Stimulated activated CD4-positive, alpha-beta T cell treated with anti-CD3 and anti-CD28 coated beads, Interleukin-1b, Interleukin-23, amount 100 ng/mL, for 48 hours (primary cell): ENCODE measurements around the gene MED27.

Experiments used
- DNase-seq: peaks from one replicate; pipeline ENCODE4 v3.0.0-alpha.2; 2020

MED27 gene

DNA sequence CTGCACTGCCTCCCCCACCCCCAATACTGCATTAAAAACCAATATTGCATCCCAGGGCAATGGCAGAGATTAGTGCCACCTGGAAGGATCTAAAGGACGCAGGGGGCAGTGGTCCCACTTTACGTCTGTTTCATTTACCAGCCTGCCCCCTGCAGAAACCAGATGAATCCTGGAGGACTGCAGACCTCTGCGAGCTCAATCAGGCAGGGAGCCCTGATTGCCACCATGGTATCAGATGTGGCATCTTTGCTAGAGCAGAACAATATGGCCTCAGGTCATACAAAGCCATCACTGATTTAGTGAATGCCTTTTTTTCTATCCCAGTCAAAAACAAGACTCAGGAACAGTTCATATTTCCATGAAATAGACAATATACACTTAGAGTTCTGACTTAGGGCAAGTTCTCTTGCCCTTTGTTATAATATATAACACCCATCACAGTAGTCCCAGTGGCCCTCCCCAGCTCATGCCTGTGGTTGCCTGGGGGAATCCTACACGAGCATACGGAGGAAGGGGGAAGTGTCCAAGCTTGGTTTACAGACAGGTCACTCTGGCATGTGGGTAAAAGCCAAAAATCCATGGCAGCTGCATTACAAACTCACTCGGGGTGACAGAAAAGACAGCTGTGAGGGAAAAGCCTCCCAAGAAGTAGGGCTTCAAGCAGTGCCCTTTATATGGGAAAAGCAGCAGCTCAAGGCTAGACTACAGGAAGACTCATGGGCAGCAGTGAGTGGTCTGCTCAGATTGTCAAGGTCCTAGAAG lies 85.1 kb downstream of the MED27 start:
- no peak for DNase-seq

DNA sequence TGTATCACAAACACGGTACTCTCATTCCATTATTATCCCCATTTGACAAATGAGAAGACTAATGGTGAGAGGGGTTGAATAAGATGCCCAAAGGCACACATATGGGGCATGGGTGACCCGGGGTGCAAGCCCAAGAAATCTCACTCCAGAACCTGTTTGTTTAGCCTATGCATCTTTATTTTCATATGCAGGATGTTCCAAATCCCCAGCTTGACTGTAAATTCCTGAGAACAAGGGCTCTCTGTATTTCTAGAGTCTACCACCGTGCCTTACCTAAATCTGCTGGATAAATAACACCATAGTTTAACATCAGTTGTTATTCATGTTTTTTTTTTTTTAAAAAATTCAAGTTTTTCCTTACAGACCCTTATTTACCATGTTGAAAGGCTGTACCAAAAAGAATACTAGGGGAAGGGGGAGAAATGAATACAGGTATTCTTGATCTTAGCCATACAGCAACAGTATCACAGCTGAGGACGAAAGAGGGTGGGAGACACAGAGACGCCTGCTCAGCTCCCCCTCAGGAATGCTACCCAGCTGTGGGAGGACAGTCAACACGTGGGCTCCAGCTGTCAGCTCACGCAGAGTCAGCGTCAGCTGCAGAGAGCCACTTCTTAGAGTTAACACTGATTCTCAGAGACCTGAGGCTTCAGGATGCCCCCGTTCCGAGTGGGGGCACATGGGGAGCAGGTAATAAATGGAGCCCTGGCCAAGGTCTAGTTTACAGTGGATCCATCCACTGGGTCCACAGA lies 86.6 kb downstream of the MED27 start:
- DNase-seq = no peak

DNA sequence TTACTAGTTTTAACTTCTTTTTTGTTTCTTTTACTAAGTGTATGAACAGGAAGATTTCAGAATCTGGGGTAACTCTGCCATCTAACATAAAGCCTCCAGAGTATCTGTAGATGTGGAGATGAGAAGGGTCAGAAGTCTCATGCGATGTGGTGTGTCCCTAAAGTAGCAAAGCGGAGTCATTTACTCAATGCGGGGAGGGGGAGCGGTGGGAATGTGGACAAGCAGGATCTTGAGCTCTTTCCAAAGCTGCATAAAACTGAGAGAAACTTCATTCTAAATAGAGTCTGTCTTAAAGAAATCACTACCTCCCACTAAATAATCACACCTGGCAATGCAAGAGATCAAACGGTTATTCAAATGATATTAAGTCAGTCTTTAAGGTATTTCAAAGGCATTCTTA lies 92.4 kb downstream of the MED27 start:
- no peak for DNase-seq

DNA sequence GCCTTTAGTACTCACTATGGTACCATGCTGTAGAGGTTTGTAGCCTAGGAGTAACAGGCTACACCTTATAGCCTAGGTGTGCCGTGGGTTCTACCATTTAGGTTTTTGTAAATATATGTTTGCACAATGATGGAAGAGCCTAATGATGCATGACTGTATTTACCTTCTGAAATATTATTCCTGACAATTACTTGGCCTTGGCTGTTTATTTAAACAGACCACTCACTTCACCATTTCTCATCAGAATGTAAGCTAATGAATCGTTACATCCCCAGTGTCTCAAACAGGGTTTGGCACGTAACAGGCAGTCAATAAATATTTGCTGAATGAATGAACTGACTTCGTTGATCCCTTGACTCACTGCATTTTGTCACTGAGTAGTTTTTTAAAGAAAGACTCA lies 93.1 kb downstream of the MED27 start:
- DNase-seq = no peak

DNA sequence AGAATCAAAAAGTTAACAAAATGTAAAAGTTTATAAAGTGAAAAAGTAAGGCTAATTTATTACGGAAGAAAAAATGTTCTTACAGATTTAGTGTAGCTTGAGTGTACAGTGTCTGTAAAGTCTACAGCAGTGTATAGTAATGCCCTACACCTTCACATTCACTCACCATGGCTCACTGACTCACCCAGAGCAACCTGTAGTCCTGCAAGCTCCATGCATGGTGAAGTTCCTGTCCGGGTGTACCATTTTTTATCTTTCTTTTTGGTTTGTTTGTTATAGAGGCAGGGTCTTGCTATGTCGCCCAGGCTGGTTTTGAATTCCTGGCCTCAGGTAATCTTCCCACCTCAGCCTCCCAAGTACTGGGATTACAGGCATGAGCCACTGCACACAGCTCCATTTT lies 93.6 kb downstream of the MED27 start:
- no peak for DNase-seq

DNA sequence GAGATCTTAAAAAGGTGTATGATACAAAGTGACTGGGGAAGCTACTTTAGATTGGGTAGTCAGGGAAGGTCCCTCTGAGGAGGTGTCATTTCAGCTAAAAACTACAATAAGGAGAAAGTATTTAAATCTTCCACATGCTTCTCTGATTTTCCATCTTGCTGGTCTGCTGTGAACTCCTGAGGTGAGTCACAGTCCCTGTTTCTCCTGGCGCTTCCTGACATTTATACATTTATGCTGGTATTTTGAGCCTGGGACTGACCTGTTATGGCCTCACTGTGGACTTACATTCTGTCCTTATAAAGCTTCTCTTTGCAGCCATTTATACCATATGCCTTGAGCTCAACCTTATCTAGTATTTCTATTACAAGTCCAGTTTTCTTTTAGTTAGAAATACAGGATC lies 95.1 kb downstream of the MED27 start:
- DNase-seq = no peak

DNA sequence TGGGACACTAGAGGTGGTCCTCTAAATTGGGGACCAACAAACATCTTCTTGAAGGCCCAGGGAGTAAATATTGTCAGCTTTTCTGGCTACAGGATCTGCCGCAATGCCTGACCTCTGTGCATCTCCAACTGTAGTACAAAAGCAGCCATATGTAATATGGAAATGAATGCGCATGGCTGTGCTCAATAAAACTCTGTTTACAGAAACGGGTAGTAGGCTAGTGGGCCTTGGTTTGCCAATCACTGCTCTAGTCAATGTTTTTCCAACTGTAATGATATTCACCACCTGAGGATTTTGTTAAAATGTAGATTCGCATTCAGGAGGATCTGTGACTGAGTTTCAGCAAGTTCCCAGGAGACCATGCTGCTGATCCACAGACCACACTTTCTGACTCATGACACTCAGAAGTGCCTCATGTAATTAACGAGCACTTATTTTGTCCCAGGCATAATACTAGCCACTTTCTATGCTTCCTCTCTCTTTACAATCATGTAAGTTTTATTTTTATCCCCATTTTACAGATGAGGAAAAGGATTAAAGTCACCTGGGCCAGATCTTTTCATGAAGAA lies 96.9 kb downstream of the MED27 start:
- no peak for DNase-seq

DNA sequence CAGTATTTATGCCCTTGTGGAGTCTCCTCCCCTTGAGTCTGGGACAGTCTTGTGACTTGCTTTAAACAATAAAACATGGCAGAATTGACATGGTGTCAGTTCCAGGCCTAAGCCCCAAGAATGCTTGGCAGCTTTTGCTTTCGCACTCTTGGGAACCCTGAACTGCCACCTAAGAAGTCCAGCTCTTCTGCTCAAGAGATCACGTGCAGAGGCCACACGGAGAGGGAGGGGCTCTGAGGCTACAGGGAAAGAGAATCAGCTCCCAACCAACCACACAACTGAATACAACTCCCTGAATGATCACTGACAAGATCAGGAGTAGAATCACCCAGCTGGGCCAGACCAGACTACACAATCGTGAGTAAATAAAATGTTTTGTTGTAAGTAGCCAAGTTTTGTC lies 97.6 kb downstream of the MED27 start:
- no peak for DNase-seq

DNA sequence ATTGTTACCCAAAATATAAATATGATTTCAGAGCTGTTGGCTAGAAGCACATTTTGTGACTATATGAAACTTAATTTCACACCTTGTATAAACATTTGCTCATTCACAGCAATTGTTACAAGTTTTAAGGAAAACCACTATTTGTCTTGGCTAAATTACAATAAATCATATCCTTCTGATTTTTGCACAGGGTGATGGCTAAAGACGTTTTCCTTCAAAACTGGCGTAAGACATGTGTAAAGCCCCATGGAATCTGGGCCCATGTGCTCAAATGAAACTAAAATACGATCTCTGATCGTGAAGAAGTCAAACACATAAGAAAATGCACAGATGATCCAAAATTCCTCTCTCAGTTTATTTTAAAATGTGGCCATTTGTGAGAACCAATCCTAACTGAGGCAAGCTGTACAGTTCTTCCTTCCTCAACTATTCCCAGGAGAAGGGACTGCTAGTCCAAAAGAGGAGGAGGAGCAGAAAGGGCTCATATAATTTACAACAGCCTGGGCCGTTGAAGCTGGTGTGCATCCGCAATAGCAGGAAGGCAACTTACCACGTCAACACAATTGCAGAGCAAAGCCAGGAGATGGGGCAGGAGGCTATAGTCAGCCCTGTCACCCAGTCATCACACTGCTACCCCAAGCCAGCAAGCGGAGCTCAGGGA lies 98.4 kb downstream of the MED27 start:
- DNase-seq = no peak

DNA sequence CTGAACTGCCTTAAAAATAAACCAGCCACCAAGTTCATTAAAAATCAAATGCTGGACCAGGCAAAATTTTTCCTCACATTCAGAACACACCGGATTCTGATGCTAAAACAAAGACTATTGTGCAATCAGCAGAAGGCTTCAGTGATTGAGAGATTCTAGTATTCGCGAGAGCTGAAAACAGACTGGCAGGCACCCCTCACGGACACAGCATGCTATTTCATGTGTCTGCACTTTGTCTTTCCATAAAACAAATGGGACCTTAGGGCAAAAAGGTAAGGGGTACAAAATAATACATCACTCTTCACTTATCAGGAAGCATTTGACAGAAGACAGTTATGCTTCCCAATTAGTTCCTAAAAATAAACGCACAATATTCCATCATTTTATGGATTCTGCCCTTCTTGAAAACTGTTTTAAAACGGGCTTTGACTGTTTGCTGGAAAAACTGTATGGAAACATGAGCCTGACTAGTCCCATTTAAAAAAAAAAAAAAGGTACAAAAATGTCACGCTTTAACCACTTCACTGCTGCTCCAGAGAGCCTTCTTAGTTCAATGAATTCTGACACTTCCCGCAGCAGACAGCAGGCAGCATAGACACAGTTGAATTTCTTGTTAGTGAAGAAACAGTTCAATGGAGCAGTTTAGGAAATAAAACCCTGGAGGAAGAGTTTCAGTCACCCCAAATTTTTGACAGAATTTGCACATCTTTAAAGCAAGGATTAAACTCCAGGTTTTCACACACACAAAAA lies 99.2 kb downstream of the MED27 start:
- no peak for DNase-seq

DNA sequence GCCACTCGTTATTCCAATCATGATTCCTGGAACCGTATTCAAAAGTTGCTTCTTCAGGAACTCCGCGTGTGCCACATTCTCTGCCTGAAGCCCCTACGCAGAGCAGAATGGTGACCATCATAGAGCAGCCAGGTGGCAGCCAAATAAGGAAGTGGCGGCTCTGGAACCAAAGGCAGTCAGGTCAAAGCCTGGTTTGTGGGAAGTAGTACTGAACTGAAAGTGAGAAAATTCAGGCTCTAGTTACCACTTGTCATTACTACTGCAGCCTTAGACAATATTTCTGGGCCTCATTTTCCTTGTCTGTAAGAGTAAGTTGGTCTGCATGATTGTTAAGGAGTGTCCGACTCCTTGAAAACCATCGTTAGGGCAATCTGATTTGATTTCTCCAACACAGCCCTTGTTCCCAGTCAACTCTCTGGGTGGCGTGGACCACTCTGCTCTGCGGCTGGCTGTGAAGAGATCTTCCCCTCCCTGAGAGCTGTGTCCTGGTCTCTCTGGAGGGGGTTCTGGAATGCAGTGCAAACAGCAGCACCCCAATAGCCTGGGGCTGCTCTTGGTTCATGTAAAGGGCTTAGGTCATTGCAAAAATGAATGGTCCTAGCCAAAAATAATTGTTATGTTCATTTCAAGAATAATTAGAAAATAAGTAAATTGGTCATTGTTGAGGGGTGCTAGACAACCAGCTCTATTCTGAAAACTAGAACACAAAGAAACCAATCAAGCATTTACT lies 102.4 kb downstream of the MED27 start:
- no peak for DNase-seq

DNA sequence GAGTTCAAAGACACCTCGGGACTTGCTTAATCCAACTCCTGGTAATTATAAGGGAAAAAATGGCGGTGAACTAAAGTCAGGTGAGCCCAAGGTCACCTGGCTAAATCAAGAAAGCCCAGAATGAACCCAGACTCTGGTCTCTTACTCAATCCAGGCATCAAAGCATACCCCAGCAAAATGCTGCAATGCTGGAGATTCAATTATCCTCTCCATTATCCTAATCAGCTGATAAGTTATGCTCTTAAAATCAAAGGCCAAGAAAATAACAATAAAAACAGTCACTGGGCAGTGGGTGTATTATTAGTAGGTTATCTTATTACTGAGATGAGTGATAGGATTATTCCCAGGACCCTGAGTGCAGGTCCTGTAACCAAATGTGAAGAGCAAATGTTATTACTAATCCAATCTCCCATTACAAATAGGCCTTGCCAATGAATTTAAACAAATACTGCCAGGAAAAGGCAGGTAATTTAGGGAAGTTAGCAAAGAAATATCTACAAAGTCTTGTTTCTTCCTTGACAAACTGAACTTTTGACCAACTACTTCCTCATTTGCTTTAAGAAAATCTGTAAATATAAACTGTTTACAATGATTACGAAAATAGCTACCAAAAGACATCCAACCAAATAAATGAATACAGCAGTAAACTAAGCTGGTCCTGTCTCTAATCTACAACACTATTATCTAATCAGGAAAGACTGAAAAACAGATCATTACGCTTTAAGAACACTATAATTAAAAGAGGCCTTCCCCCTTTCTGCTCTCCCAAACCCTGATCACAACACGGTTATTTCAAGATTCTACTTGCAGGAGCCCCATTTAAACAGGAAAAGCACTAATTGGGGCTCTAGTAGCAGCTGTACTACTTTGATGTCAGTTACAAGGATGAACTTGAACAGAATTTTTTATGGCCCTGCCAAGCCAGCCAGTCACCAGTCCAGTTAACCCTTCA lies 103.2 kb downstream of the MED27 start:
- DNase-seq = no peak

DNA sequence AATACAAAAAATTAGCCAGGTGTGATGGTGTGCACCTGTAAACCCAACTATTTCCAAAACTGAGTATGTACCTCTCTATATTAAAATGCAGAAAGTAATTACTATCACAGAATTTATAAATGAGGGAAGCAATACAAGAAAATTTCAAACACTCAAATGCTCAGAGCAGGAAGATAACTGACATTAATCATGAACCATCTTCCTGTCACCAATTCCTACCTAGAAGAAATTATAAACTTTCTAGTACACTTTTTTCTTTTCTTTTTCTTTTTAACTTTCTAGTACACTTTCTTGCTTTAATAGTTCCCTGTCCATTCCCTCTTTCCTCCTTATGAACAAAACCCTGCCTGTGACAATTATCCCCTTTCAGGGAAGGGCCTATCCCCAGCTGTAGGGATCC lies 106.8 kb downstream of the MED27 start:
- DNase-seq = no peak

DNA sequence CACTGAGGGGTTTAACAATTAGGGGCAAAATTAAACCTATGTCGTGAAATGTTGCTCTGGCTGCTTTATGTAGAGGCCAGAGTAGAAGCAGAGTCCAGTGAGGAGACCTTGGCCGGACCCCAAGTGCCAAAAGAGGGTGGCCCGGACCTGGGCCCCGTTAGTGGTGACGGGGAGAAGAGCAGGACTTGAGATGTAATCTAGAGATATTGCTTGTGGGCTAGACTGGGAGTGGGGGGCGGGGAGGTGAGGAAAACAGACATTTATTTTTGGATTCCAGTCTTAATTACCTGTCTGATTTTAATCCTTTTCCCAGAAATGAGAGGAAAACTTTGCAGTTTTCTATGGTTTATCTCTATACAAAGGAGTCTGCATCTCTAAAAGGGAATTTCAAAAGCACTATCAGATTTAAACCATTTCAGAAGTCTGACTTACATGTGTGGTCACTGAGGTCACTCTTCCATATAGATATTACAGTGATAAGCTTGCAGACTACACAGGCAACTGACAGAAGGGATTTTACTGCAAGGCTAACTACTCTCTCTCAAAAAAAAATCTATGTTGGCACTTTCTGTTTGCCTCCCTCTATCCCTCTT lies 108.1 kb downstream of the MED27 start:
- no peak for DNase-seq

DNA sequence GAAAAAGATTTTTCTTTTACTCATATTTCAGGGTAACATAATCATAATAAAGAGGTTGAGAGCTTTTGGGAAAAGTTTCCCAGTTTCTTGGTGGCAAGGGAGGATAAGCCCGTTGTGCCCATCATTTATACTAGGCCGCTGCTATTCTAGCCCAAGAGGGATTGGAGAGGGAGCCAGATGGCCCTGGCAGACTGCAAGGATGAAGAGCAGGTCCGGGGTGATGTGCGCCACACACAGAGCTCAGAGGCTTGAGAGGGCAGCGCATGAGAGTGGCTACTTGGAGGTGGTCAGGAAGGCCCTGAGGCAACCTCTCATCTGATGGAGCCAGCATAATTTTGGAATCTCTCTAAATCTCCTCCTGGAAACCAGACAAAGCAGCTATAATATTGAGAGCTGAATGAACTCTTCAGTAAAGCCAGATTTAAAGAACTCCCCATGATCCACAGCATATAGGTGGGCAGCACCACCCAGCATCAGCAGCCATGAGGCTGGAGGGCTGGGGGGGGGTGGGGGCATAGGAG lies 110.1 kb downstream of the MED27 start:
- DNase-seq = no peak

DNA sequence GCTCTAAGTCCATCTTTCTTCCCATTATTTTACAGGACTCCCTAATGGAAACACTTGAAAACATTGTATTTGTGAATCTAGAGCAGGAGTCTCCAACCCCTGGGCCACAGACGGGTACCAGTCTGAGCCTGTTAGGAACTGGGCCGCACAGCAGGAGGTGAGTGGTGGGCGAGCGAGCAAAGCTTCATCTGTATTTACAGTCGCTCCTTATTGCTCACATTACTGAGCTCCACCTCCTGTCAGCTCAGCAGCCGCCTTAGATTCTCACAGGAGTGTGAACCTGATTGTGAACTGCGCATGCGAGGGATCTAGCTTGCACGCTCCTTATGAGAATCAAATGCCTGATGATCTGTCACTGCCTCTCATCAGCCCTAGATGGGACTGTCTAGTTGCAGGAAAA lies 111.0 kb downstream of the MED27 start:
- DNase-seq = no peak

DNA sequence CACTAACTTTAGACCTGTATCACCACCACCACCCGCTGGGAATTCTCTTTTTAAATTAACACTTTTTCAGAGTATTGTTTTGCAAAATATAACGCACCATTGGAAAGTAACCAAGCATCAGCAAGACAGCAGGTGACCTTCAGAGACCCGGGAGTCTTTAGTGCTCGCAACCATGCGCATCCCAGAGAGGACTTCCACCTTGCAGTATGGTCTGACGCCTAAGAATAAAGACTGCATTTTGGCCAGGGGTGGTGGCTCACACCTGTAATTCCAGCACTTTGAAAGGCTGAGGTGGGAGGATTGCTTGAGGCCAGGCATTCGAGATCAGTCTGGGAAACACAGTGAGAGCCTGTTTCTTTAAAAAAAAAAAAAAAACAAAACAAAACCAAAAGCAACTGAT lies 113.8 kb downstream of the MED27 start:
- no peak for DNase-seq

DNA sequence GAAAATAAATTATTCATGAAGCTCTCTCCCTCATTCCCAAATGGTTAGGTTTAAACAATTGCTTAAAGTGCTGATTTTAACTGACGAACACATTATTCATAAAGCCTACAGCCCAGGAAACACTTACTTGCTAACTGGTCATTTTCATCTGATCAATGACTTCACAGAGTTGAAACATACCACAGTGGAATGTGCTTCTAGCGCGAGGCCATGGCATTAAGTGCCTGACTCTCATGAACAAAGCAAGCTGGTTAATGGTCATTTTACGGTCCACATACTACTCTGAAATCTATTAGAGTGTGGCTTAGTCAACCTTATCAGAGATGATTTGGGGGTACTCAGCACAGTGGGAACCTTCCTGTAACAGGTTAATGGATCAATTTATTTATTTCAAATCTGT lies 114.6 kb downstream of the MED27 start:
- no peak for DNase-seq

DNA sequence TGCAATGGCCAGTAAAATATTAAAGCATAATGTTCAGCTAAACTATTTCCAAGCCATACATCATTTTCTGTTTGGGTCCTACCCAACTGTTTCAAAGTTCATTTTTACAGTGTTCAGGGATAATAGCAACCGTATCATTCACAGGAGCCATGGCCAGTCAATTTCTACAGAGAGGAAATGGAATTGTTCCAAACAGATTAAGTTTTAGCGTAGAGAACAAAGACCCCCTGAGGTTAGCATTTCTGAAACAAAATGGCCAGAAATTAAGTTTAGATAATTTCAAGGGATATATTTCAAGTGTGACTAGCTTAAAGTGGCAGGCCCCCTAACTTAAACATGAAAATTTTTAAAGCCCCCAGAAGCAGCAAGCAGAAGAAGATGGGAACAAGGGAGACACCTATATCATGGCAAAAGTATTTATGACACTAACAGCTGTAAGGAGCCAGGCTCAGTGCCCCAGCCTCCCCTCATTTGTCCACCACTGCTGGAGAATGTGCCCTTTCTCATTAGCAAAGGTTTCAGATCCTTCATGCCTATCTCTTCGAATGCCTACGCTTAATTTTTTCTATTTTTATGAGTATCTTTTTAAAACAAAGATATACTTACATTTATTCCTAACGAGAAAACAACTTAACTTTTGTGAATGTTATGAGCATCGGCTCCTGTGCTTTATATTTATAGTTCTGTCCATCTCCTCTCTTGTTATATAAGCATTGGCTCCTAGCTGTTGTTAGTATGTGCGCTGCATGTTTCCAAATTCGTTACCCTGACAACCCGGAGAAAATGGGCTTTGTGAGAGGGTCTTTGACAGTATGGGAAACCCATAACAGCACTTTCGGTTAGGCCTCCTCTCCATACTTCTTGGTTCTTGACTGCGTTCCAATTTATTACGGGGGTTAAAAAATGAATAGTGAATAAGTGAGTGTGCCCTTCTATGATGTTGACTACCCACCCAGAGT lies 116.3 kb downstream of the MED27 start:
- DNase-seq = no peak
